HepG2 (cell line): ENCODE data around the gene EOGT. TPM values are rescaled to one million over a fixed set of nuclear protein-coding genes. Genes with fewer than 3 reads are reported as not detected.

Experiments
- ARHGAP35 ChIP-seq: sonication (generic); formaldehyde crosslinking; IDR thresholded peaks from 2 replicates; pipeline ENCODE4 v1.9.0; 2022; ENCODE audit warnings: mild to moderate bottlenecking, inconsistent platforms, moderate library complexity, missing genetic modification reagents, borderline replicate concordance
- FOXK2 ChIP-seq: fragments of 450-650 bp; IDR thresholded peaks from 2 replicates; pipeline ENCODE4 v1.6.1; 2016
- GATAD2A ChIP-seq: IDR thresholded peaks from 2 replicates; pipeline ENCODE4 v1.6.1; 2016
- ISX ChIP-seq: sonication (generic); formaldehyde crosslinking; conservative IDR thresholded peaks from 2 replicates; pipeline ENCODE4 v1.5.0; 2020; ENCODE audit warnings: missing genetic modification reagents
- MAX ChIP-seq: IDR thresholded peaks from 2 replicates; pipeline ENCODE4 v1.6.1; 2012; ENCODE audit warnings: inconsistent platforms
- NR0B2 ChIP-seq: sonication (generic); formaldehyde crosslinking; IDR thresholded peaks from 2 replicates; pipeline ENCODE4 v1.4.0; 2020; ENCODE audit warnings: mild to moderate bottlenecking, missing genetic modification reagents
- RBM22 ChIP-seq: fragments of 200-400 bp; formaldehyde crosslinking; optimal IDR thresholded peaks from 2 replicates; pipeline ENCODE3; 2017; ENCODE audit warnings: mild to moderate bottlenecking, low read length, moderate library complexity
- SUZ12 ChIP-seq: fragments of 150-350 bp; IDR thresholded peaks from 2 replicates; pipeline ENCODE4 v1.6.1; 2014; ENCODE audit warnings: low read depth, low read length
- ZNF17 ChIP-seq: sonication (generic); formaldehyde crosslinking; IDR thresholded peaks from 2 replicates; pipeline ENCODE4 v1.5.0; 2020; ENCODE audit warnings: mild to moderate bottlenecking, missing genetic modification reagents
- ZNF275 ChIP-seq: sonication (generic); formaldehyde crosslinking; IDR thresholded peaks from 2 replicates; pipeline ENCODE4 v1.8.0; 2022; ENCODE audit warnings: missing genetic modification reagents, mild to moderate bottlenecking, inconsistent platforms, borderline replicate concordance
- ZNF446 ChIP-seq: sonication (generic); formaldehyde crosslinking; IDR thresholded peaks from 2 replicates; pipeline ENCODE4 v1.5.0; 2020; ENCODE audit warnings: mild to moderate bottlenecking, missing genetic modification reagents
- ZNF563 ChIP-seq: sonication (generic); formaldehyde crosslinking; IDR thresholded peaks from 2 replicates; pipeline ENCODE4 v1.8.0; 2022; ENCODE audit warnings: mild to moderate bottlenecking, moderate library complexity, missing genetic modification reagents
- ZNF639 ChIP-seq: conservative IDR thresholded peaks from 2 replicates; pipeline ENCODE4 v1.6.1; 2018; ENCODE audit warnings: missing genetic modification reagents
- ZNF766 ChIP-seq: sonication (generic); formaldehyde crosslinking; IDR thresholded peaks from 2 replicates; pipeline ENCODE4 v1.5.0; 2020; ENCODE audit warnings: missing genetic modification reagents, borderline replicate concordance
- polyA plus RNA-seq, 8 experiments: library from polyadenylated mRNA; depleted of rRNA in 3 of 8; stranded (reverse) in 7 of 8; unstranded in 1 of 8; fragments of >200 nt; fragmentation: Illumina TruSeq in 4 of 8; extraction: Trizol in 4 of 8; gene quantifications; 2 replicates each; pipeline versions ENCODE4 v1.2.1 to v1.2.3, GENCODE V29; 2011 to 2016; ENCODE audit warnings: low read depth in 4 of 8, missing spikeins in 1 of 8, mixed read lengths in 1 of 8; ENCODE audit not compliant: insufficient read depth in 1 of 8
- total RNA-seq, 5 experiments: library from RNA; depleted of rRNA; stranded (reverse); fragments of >200 nt; fragmentation: Illumina TruSeq; extraction: Trizol; gene quantifications; 2 replicates each; pipeline ENCODE4 v1.2.3, GENCODE V29; 2016; ENCODE audit warnings: low read depth in 1 of 5
- TF ChIP-seq, protein P1 (sequence below): sonication (generic); formaldehyde crosslinking; IDR thresholded peaks from 2 replicates; pipeline ENCODE4 v1.4.0; 2020; ENCODE audit warnings: missing genetic modification reagents, borderline replicate concordance
- TF ChIP-seq, protein P2 (sequence below): sonication (generic); formaldehyde crosslinking; IDR thresholded peaks from 2 replicates; pipeline ENCODE4 v1.4.0; 2020; ENCODE audit warnings: missing genetic modification reagents, borderline replicate concordance
- TF ChIP-seq, protein P3 (sequence below): sonication (generic); formaldehyde crosslinking; IDR thresholded peaks from 2 replicates; pipeline ENCODE4 v1.5.0; 2020; ENCODE audit warnings: mild to moderate bottlenecking, missing genetic modification reagents

EOGT gene
- total and polyA plus RNA-seq, 2 of the 13 experiments (the other 11 are each of a cell fraction or from before 2014, with no cell fraction given): 4.5 to 18.6 TPM

DNA sequence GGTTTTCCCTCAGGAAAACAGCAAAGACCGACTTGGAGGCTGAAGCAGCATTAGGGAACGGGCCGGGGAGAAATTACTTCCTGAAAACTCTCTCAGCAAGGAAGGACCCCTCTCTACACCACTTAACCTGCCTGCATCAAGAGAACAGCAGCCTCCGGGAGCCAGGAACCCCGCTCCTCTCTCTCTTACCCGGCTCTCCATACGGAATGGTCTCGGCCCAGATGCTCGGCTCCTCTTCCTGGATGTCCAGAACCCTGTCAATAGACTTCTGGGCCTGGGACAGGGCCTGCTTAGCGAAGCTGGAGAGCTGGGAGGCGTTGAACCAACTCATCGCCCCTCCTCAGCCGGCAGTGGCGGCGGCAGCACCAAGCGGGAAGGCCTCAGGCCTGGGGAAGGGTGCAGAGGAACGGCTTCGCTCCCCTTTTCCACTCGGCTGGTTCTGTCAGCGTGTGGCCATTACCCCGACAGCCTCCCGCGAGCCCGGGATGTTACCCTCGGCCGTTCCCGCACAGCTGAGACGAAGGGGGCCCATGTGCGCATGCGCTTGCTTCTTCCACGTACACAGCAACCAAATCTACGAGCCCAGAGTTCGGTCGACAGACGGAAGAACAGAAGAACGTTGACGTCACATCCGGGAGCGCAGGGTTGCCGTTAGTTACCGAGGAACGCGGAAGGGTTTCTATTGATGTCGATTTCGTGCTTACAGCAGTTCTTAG lies 38.4 kb upstream of the EOGT start, which contains the start of gene TMF1 (continued):
- peak; percentile 71 for TF ChIP-seq MAX
- no peak for TF ChIP-seq GATAD2A (CRISPR knock-in tag)
- TF ChIP-seq ZNF446: no peak
- 0 out of 2 replicates have a peak, but pooled peaks have one; percentile 44 for TF ChIP-seq ARHGAP35 (CRISPR knock-in tag)
- TF ChIP-seq ZNF17 (CRISPR knock-in tag): no peak
- peak; percentile 92 for TF ChIP-seq RBM22
- TF ChIP-seq, protein P1, sequence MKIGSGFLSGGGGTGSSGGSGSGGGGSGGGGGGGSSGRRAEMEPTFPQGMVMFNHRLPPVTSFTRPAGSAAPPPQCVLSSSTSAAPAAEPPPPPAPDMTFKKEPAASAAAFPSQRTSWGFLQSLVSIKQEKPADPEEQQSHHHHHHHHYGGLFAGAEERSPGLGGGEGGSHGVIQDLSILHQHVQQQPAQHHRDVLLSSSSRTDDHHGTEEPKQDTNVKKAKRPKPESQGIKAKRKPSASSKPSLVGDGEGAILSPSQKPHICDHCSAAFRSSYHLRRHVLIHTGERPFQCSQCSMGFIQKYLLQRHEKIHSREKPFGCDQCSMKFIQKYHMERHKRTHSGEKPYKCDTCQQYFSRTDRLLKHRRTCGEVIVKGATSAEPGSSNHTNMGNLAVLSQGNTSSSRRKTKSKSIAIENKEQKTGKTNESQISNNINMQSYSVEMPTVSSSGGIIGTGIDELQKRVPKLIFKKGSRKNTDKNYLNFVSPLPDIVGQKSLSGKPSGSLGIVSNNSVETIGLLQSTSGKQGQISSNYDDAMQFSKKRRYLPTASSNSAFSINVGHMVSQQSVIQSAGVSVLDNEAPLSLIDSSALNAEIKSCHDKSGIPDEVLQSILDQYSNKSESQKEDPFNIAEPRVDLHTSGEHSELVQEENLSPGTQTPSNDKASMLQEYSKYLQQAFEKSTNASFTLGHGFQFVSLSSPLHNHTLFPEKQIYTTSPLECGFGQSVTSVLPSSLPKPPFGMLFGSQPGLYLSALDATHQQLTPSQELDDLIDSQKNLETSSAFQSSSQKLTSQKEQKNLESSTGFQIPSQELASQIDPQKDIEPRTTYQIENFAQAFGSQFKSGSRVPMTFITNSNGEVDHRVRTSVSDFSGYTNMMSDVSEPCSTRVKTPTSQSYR (CRISPR knock-in tag): 0 out of 2 replicates have a peak, but pooled peaks have one; percentile 15
- TF ChIP-seq SUZ12: no peak
- TF ChIP-seq, protein P2, sequence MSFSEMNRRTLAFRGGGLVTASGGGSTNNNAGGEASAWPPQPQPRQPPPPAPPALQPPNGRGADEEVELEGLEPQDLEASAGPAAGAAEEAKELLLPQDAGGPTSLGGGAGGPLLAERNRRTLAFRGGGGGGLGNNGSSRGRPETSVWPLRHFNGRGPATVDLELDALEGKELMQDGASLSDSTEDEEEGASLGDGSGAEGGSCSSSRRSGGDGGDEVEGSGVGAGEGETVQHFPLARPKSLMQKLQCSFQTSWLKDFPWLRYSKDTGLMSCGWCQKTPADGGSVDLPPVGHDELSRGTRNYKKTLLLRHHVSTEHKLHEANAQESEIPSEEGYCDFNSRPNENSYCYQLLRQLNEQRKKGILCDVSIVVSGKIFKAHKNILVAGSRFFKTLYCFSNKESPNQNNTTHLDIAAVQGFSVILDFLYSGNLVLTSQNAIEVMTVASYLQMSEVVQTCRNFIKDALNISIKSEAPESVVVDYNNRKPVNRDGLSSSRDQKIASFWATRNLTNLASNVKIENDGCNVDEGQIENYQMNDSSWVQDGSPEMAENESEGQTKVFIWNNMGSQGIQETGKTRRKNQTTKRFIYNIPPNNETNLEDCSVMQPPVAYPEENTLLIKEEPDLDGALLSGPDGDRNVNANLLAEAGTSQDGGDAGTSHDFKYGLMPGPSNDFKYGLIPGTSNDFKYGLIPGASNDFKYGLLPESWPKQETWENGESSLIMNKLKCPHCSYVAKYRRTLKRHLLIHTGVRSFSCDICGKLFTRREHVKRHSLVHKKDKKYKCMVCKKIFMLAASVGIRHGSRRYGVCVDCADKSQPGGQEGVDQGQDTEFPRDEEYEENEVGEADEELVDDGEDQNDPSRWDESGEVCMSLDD: 0 out of 2 replicates have a peak, but pooled peaks have one; percentile 22
- no peak for TF ChIP-seq ZNF639 (CRISPR knock-in tag)
- TF ChIP-seq NR0B2 (CRISPR knock-in tag): no peak
- 0 out of 2 replicates have a peak, but pooled peaks have one; percentile 61 for TF ChIP-seq ISX
- TF ChIP-seq ZNF766 (CRISPR knock-in tag): 0 out of 2 replicates have a peak, but pooled peaks have one; percentile 53
- no peak for TF ChIP-seq ZNF275 (CRISPR knock-in tag)
- TF ChIP-seq ZNF563 (CRISPR knock-in tag): no peak; the same call in 1 of the 2 replicates
- TF ChIP-seq FOXK2: peak; percentile 85
- TF ChIP-seq, protein P3, sequence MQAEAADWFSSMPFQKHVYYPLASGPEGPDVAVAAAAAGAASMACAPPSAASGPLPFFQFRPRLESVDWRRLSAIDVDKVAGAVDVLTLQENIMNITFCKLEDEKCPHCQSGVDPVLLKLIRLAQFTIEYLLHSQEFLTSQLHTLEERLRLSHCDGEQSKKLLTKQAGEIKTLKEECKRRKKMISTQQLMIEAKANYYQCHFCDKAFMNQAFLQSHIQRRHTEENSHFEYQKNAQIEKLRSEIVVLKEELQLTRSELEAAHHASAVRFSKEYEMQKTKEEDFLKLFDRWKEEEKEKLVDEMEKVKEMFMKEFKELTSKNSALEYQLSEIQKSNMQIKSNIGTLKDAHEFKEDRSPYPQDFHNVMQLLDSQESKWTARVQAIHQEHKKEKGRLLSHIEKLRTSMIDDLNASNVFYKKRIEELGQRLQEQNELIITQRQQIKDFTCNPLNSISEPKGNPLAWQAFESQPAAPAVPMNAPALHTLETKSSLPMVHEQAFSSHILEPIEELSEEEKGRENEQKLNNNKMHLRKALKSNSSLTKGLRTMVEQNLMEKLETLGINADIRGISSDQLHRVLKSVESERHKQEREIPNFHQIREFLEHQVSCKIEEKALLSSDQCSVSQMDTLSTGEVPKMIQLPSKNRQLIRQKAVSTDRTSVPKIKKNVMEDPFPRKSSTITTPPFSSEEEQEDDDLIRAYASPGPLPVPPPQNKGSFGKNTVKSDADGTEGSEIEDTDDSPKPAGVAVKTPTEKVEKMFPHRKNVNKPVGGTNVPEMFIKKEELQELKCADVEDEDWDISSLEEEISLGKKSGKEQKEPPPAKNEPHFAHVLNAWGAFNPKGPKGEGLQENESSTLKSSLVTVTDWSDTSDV: 0 out of 2 replicates have a peak, but pooled peaks have one; percentile 73
